Omental fat pad (tissue), 4 donors: ENCODE data around the gene SLC25A10. TPM values are rescaled to one million over a fixed set of nuclear protein-coding genes. Genes with fewer than 3 reads are reported as not detected.

Experiments used
- ATAC-seq: fragments of 150-250 bp; one replicate; pipeline ENCODE4 v1.9.1; 2016; ENCODE audit warnings: mild to moderate bottlenecking, moderate library complexity; ENCODE audit not compliant: low FRiP score
- DNase-seq: peaks from one replicate; pipeline ENCODE4 v3.0.0-alpha.2; 2019; ENCODE audit warnings: low spot score
- CTCF ChIP-seq, 3 donors: fragments of 450-650 bp; IDR thresholded peaks; one replicate each; pipeline ENCODE4 v1.5.1; 2016 to 2017; ENCODE audit warnings: antibody characterized with exemption in 3 of 3, mild to moderate bottlenecking in 3 of 3, moderate library complexity in 2 of 3
- total RNA-seq, 4 donors: library from RNA; depleted of rRNA; stranded (reverse); fragments of >200 nt; gene quantifications; one replicate each; pipeline ENCODE4 v1.1.0, GENCODE V29; 2016

SLC25A10 gene
- total RNA-seq, 4 donors from 2014 or later: 11.4 to 22.4 (median 14.0) TPM

GRCh38 chr17:81700353-81701287 lies 11.5 kb upstream of the SLC25A10 start:
- no peak for TF ChIP-seq CTCF (IDR thresholded peaks at IDR 0.05)
- ATAC-seq (no peak), DNase-seq (no peak)

- no peak for TF ChIP-seq CTCF (IDR thresholded peaks at IDR 0.05)
- DNase-seq: no peak
- no peak for ATAC-seq
These were observed 10.6 kb upstream of the SLC25A10 start for GRCh38 chr17:81701288-81702071.

GRCh38 chr17:81702934-81703746 lies 8.9 kb upstream of the SLC25A10 start, which contains the start of gene MRPL12:
Gene MRPL12 (plus strand): TSS chr17:81703367. CDS start chr17:81703502, 135 bp downstream.
- TF ChIP-seq CTCF (IDR thresholded peaks at IDR 0.05): no peak
- ATAC-seq: peak; percentile 92
- peak; percentile 79 for DNase-seq

- no peak for DNase-seq
- TF ChIP-seq CTCF (IDR thresholded peaks at IDR 0.05): no peak
- peak; percentile 6 for ATAC-seq
These were observed 8.1 kb upstream of the SLC25A10 start for GRCh38 chr17:81703747-81704654.

- ATAC-seq (no peak), DNase-seq (no peak)
- TF ChIP-seq CTCF (IDR thresholded peaks at IDR 0.05): no peak
These were observed 6.4 kb upstream of the SLC25A10 start for GRCh38 chr17:81705518-81706231.
